ENCODE results near the gene PARP11. TPM values are rescaled to one million over a fixed set of nuclear protein-coding genes. Genes with fewer than 3 reads are reported as not detected.

Gene PARP11
- total RNA-seq, 1 donor from 2014 or later = 19.0 TPM

- H3K4me3 Mint-ChIP-seq (ENCODE audit: unreplicated experiment) = no peak overlapping the region
- no peaks in the 10 kb centered on the region for H3K9me3 Mint-ChIP-seq (ENCODE audit: unreplicated experiment)
- DNase-seq = no peak
- no peak for TF ChIP-seq CTCF (IDR thresholded peaks at IDR 0.05; ENCODE audit: partially characterized antibody, unreplicated experiment)
- H3K4me1 Mint-ChIP-seq (ENCODE audit: low read depth, unreplicated experiment) = peaks cover 19% of the 10 kb centered on the region
- H3K27me3 Mint-ChIP-seq (ENCODE audit: unreplicated experiment) = peaks cover 2% of the 10 kb centered on the region
- no peak overlapping the region for H3K27ac Mint-ChIP-seq (ENCODE audit: unreplicated experiment)
- H3K36me3 Mint-ChIP-seq (ENCODE audit: unreplicated experiment) = no peaks in the 10 kb centered on the region
Measured at GRCh38 chr12:3920351-3921150, 47.4 kb upstream of the PARP11 start.

- no peak for DNase-seq
- no peak overlapping the region for H3K4me3 Mint-ChIP-seq (ENCODE audit: unreplicated experiment)
- TF ChIP-seq CTCF (IDR thresholded peaks at IDR 0.05; ENCODE audit: partially characterized antibody, unreplicated experiment) = no peak
- peaks cover 16% of the 10 kb centered on the region for H3K36me3 Mint-ChIP-seq (ENCODE audit: unreplicated experiment)
- peaks cover 1% of the 10 kb centered on the region for H3K9me3 Mint-ChIP-seq (ENCODE audit: unreplicated experiment)
- H3K27me3 Mint-ChIP-seq (ENCODE audit: unreplicated experiment) = no peaks in the 10 kb centered on the region
- H3K4me1 Mint-ChIP-seq (ENCODE audit: low read depth, unreplicated experiment) = no peaks in the 10 kb centered on the region
- H3K27ac Mint-ChIP-seq (ENCODE audit: unreplicated experiment) = no peak overlapping the region
Measured at GRCh38 chr12:3913278-3913677, 40.1 kb upstream of the PARP11 start.

GRCh38 chr12:3912863-3913262 is 39.7 kb upstream of the PARP11 start:
- Mint-ChIP-seq H3K27me3 (ENCODE audit: unreplicated experiment) (no peaks in the 10 kb centered on the region), H3K27ac (ENCODE audit: unreplicated experiment) (no peak overlapping the region), H3K4me3 (ENCODE audit: unreplicated experiment) (no peak overlapping the region), H3K36me3 (ENCODE audit: unreplicated experiment) (peaks cover 16% of the 10 kb centered on the region), H3K9me3 (ENCODE audit: unreplicated experiment) (peaks cover 1% of the 10 kb centered on the region), H3K4me1 (ENCODE audit: low read depth, unreplicated experiment) (no peaks in the 10 kb centered on the region)
- no peak for DNase-seq
- TF ChIP-seq CTCF (IDR thresholded peaks at IDR 0.05; ENCODE audit: partially characterized antibody, unreplicated experiment) = no peak

GRCh38 chr12:3911409-3911808 is 38.2 kb upstream of the PARP11 start:
- H3K9me3 Mint-ChIP-seq (ENCODE audit: unreplicated experiment) = peaks cover 1% of the 10 kb centered on the region
- no peak overlapping the region for H3K4me3 Mint-ChIP-seq (ENCODE audit: unreplicated experiment)
- no peak overlapping the region for H3K27ac Mint-ChIP-seq (ENCODE audit: unreplicated experiment)
- no peaks in the 10 kb centered on the region for H3K4me1 Mint-ChIP-seq (ENCODE audit: low read depth, unreplicated experiment)
- TF ChIP-seq CTCF (IDR thresholded peaks at IDR 0.05; ENCODE audit: partially characterized antibody, unreplicated experiment) = no peak
- DNase-seq = no peak
- no peaks in the 10 kb centered on the region for H3K27me3 Mint-ChIP-seq (ENCODE audit: unreplicated experiment)
- H3K36me3 Mint-ChIP-seq (ENCODE audit: unreplicated experiment) = peaks cover 16% of the 10 kb centered on the region

GRCh38 chr12:3905664-3906063 is 32.5 kb upstream of the PARP11 start:
- Mint-ChIP-seq H3K4me1 (ENCODE audit: low read depth, unreplicated experiment) (no peaks in the 10 kb centered on the region), H3K27me3 (ENCODE audit: unreplicated experiment) (no peaks in the 10 kb centered on the region), H3K36me3 (ENCODE audit: unreplicated experiment) (no peaks in the 10 kb centered on the region), H3K9me3 (ENCODE audit: unreplicated experiment) (no peaks in the 10 kb centered on the region), H3K27ac (ENCODE audit: unreplicated experiment) (no peak overlapping the region), H3K4me3 (ENCODE audit: unreplicated experiment) (no peak overlapping the region)
- no peak for TF ChIP-seq CTCF (IDR thresholded peaks at IDR 0.05; ENCODE audit: partially characterized antibody, unreplicated experiment)
- DNase-seq = no peak
